Measurements from ENCODE around the gene IL36A. TPM values are rescaled to one million over a fixed set of nuclear protein-coding genes. Genes with fewer than 3 reads are reported as not detected.

The IL36A gene
- total and polyA plus RNA-seq, 7 donors: not detected

GRCh38 chr2:113053666-113054065 lies 48.4 kb downstream of the IL36A start:
- no peak for TF ChIP-seq CTCF (IDR thresholded peaks at IDR 0.05)
- no peaks in the 10 kb centered on the region for H3K4me1 ChIP-seq
- H3K27me3 ChIP-seq (ENCODE audit: insufficient read depth in 3 of 3, low read length in 2 of 3): no peaks in the 10 kb centered on the region
- intact Hi-C loops (cut with DNase I): no loop called here
- H3K9me3 ChIP-seq: no peaks in the 10 kb centered on the region
- H3K36me3 ChIP-seq (ENCODE audit: insufficient read depth in 1 of 2, low read depth in 1 of 2): no peaks in the 10 kb centered on the region
- ATAC-seq: no peak
- no peak overlapping the region for H3K4me3 ChIP-seq
- no peak overlapping the region for H3K27ac ChIP-seq
- no peak for DNase-seq
- WGBS, 3 donors: 63 to 69% (median 68%) methylated on average over 3 of the region's 3 CpGs

- H3K27ac ChIP-seq: no peak overlapping the region
- H3K36me3 ChIP-seq (ENCODE audit: insufficient read depth in 1 of 2, low read depth in 1 of 2): no peaks in the 10 kb centered on the region
- intact Hi-C loops (cut with DNase I): no loop called here
- no peaks in the 10 kb centered on the region for H3K4me1 ChIP-seq
- no peaks in the 10 kb centered on the region for H3K9me3 ChIP-seq
- no peak overlapping the region for H3K4me3 ChIP-seq
- H3K27me3 ChIP-seq (ENCODE audit: insufficient read depth in 3 of 3, low read length in 2 of 3): no peaks in the 10 kb centered on the region
- DNase-seq: no peak
- ATAC-seq: no peak
- no peak for TF ChIP-seq CTCF (IDR thresholded peaks at IDR 0.05)
These were observed 48.8 kb downstream of the IL36A start for GRCh38 chr2:113054066-113054465.

- no peak for ATAC-seq
These were observed 51.3 kb downstream of the IL36A start for GRCh38 chr2:113056521-113056920.

GRCh38 chr2:113057117-113057516 lies 51.9 kb downstream of the IL36A start:
- Histone ChIP-seq H3K27me3 (ENCODE audit: insufficient read depth in 3 of 3, low read length in 2 of 3) (peaks cover 0 to 1% (median 0%) of the 10 kb centered on the region in 3 donors), H3K4me3 (no peak overlapping the region), H3K4me1 (no peaks in the 10 kb centered on the region), H3K9me3 (no peaks in the 10 kb centered on the region), H3K36me3 (ENCODE audit: insufficient read depth in 1 of 2, low read depth in 1 of 2) (no peaks in the 10 kb centered on the region), H3K27ac (no peak overlapping the region)
- no peak for TF ChIP-seq CTCF (IDR thresholded peaks at IDR 0.05)
- intact Hi-C loops (cut with DNase I): no loop called here
- no peak for DNase-seq
- 45 to 54% (median 51%) methylated on average over 1 of the region's 1 CpG for WGBS, 3 donors
- no peak for ATAC-seq

More at GRCh38 chr2:113056521-113056920, 51.3 kb downstream of the IL36A start:
- DNase-seq: no peak
- 60 to 64% (median 63%) methylated on average over 1 of the region's 1 CpG for WGBS, 3 donors
- intact Hi-C loops (cut with DNase I): no loop called here
- TF ChIP-seq CTCF (IDR thresholded peaks at IDR 0.05): no peak
- no peak overlapping the region for H3K27ac ChIP-seq
- no peak overlapping the region for H3K4me3 ChIP-seq
- H3K9me3 ChIP-seq: no peaks in the 10 kb centered on the region
- no peaks in the 10 kb centered on the region for H3K4me1 ChIP-seq
- no peaks in the 10 kb centered on the region for H3K36me3 ChIP-seq (ENCODE audit: insufficient read depth in 1 of 2, low read depth in 1 of 2)
- H3K27me3 ChIP-seq (ENCODE audit: insufficient read depth in 3 of 3, low read length in 2 of 3): peaks cover 0 to 1% (median 0%) of the 10 kb centered on the region in 3 donors

Other genes starting within 250 kb of the IL36A start
- gene CKAP2L, start 240.8 kb upstream of the IL36A start, total RNA-seq: under 1 TPM in 2 of 4 donors, not detected in 2; 0.05 to 0.19 TPM
- under 1 TPM in 2 of 3 donors, not detected in 1; 0.05 to 0.13 TPM for gene CKAP2L, start 240.8 kb upstream of the IL36A start, polyA plus RNA-seq
- under 1 TPM in 1 of 4 donors, not detected in 3; 0.12 TPM for gene IL1A, start 221.0 kb upstream of the IL36A start, total RNA-seq
- gene IL1A, start 221.0 kb upstream of the IL36A start, polyA plus RNA-seq: under 1 TPM in 1 of 3 donors, not detected in 2; 0.08 TPM
- gene IL1B, start 168.7 kb upstream of the IL36A start, total RNA-seq: under 1 TPM in 3 of 4 donors, not detected in 1; 0.25 to 0.42 (median 0.28) TPM
- under 1 TPM; 0.06 to 0.38 (median 0.25) TPM for gene IL1B, start 168.7 kb upstream of the IL36A start, polyA plus RNA-seq
- gene IL37, start 94.3 kb upstream of the IL36A start, total RNA-seq: not detected
- not detected for gene IL37, start 94.3 kb upstream of the IL36A start, polyA plus RNA-seq
- gene IL36G, start 27.5 kb upstream of the IL36A start, total RNA-seq: not detected
- gene IL36G, start 27.5 kb upstream of the IL36A start, polyA plus RNA-seq: not detected
- gene IL36B, start 47.4 kb downstream of the IL36A start, total RNA-seq: not detected
- gene IL36B, start 47.4 kb downstream of the IL36A start, polyA plus RNA-seq: not detected
- not detected for gene IL36RN, start 53.7 kb downstream of the IL36A start, total RNA-seq
- gene IL36RN, start 53.7 kb downstream of the IL36A start, polyA plus RNA-seq: not detected
- gene IL1F10, start 62.5 kb downstream of the IL36A start, total RNA-seq: not detected
- gene IL1F10, start 62.5 kb downstream of the IL36A start, polyA plus RNA-seq: not detected
- gene IL1RN, start 122.1 kb downstream of the IL36A start, total RNA-seq: 1 to 10 TPM in 1 of 4 donors, under 1 TPM in 2, not detected in 1; 0.19 to 2.0 (median 0.24) TPM
- gene IL1RN, start 122.1 kb downstream of the IL36A start, polyA plus RNA-seq: under 1 TPM; 0.09 to 0.53 (median 0.23) TPM
- 1 to 10 TPM in 3 of 4 donors, under 1 TPM in 1; 0.76 to 1.7 (median 1.3) TPM for gene PSD4, start 168.5 kb downstream of the IL36A start, total RNA-seq
- gene PSD4, start 168.5 kb downstream of the IL36A start, polyA plus RNA-seq: under 1 TPM; 0.35 to 0.87 (median 0.82) TPM